LNCaP clone FGC (cell line): ENCODE results near the gene ADGRG6.

Source experiments
- DNase-seq: peaks from one replicate; pipeline ENCODE4 v3.0.0-alpha.2; 2011; ENCODE audit warnings: low read depth
- H3K4me3 ChIP-seq: 2 replicates; pipeline ENCODE4 v1.5.1; 2011; ENCODE audit warnings: mild to moderate bottlenecking, low read depth, low read length, control low read depth
- CTCF ChIP-seq: IDR thresholded peaks from 2 replicates; pipeline ENCODE4 v1.5.1; 2012; ENCODE audit warnings: mild to moderate bottlenecking; ENCODE audit not compliant: control insufficient read depth, insufficient read depth; ENCODE audit errors: extremely low read depth

The ADGRG6 gene

GRCh38 chr6:142332393-142333098 lies 30.7 kb downstream of the ADGRG6 start:
- DNase-seq = no peak
- no peak for TF ChIP-seq CTCF
- no peak overlapping the region for H3K4me3 ChIP-seq

- no peak for TF ChIP-seq CTCF
- no peak overlapping the region for H3K4me3 ChIP-seq
- DNase-seq = no peak
Measured at GRCh38 chr6:142333431-142333830, 31.6 kb downstream of the ADGRG6 start.

- TF ChIP-seq CTCF = no peak
- no peak for DNase-seq
- no peak overlapping the region for H3K4me3 ChIP-seq
Measured at GRCh38 chr6:142334294-142334693, 32.5 kb downstream of the ADGRG6 start.

GRCh38 chr6:142335415-142335814 lies 33.6 kb downstream of the ADGRG6 start:
- H3K4me3 ChIP-seq = no peak overlapping the region
- no peak for DNase-seq
- TF ChIP-seq CTCF = no peak

GRCh38 chr6:142336183-142336582 lies 34.4 kb downstream of the ADGRG6 start:
- no peak overlapping the region for H3K4me3 ChIP-seq
- DNase-seq = no peak
- no peak for TF ChIP-seq CTCF

GRCh38 chr6:142336787-142337186 lies 35.0 kb downstream of the ADGRG6 start:
- no peak overlapping the region for H3K4me3 ChIP-seq
- no peak for DNase-seq
- TF ChIP-seq CTCF = no peak

- H3K4me3 ChIP-seq = no peak overlapping the region
- DNase-seq = no peak
- TF ChIP-seq CTCF = no peak
Measured at GRCh38 chr6:142339113-142339512, 37.3 kb downstream of the ADGRG6 start.
